ENCODE data around the gene DDX18. TPM values are rescaled to one million over a fixed set of nuclear protein-coding genes. Genes with fewer than 3 reads are reported as not detected.
"Not testable (repeated sequence)": the region's sequence is repeated elsewhere in the genome, so short reads cannot be mapped to it uniquely, and the experiment has no call there.

DDX18 gene
- total RNA-seq, 4 donors from 2014 or later, result 27.7 to 51.5 (median 39.2) TPM

DNA sequence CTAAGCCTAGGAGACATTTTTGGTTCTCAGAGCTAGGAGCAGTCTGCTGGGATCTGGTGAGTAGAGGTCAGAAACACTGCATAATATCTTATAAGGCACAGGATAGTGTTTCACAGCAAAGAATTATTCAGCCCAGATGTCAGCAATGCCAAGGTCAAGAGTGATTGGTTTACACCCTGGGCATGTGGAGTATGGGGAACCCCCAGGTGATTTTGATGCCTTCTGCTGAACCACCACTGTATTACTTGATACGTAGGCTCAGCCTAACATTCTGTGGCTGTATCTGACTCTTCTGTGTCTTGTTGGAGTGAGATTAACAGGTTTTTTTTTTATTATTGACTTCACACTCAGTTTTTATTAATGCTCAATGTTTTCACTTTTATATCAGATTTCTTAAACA, 6.0 kb downstream of the DDX18 start:
- DNase-seq, result no peak
- TF ChIP-seq CTCF (IDR thresholded peaks at IDR 0.05), result no peak
- no peak for TF ChIP-seq POLR2A (IDR thresholded peaks at IDR 0.05)
- no peaks in the 10 kb centered on the region for H3K9me3 ChIP-seq
- no peak overlapping the region for H3K27ac ChIP-seq
- peaks cover 5 to 17% (median 9%) of the 10 kb centered on the region in 3 donors for H3K4me1 ChIP-seq
- WGBS, 2 donors, result 65 to 72% methylated on average over 1 of the region's 1 CpG
- H3K4me3 ChIP-seq, result no peak overlapping the region
- H3K36me3 ChIP-seq, result peaks cover 5 to 88% (median 36%) of the 10 kb centered on the region in 3 donors
- intact Hi-C loops (cut with DNase I), result no loop called here
- no peaks in the 10 kb centered on the region for H3K27me3 ChIP-seq

GRCh38 chr2:117825437-117825836, 10.9 kb downstream of the DDX18 start:
- Histone ChIP-seq H3K4me1 (no peaks in the 10 kb centered on the region), H3K27me3 (no peaks in the 10 kb centered on the region), H3K36me3 (peaks cover 23 to 100% (median 38%) of the 10 kb centered on the region in 3 donors), H3K27ac (no peak overlapping the region), H3K4me3 (no peak overlapping the region), H3K9me3 (no peaks in the 10 kb centered on the region)
- intact Hi-C loops (cut with DNase I), result no loop called here
- WGBS, 2 donors, result 84 to 91% methylated on average over 8 of the region's 8 CpGs
- DNase-seq, result no peak
- TF ChIP-seq POLR2A (IDR thresholded peaks at IDR 0.05), result no peak
- no peak for TF ChIP-seq CTCF (IDR thresholded peaks at IDR 0.05)

- WGBS, 2 donors, result 97% methylated on average over 5 of the region's 5 CpGs
- intact Hi-C loops (cut with DNase I); H3K9me3 ChIP-seq; H3K27me3 ChIP-seq; DNase-seq; H3K4me1 ChIP-seq; H3K4me3 ChIP-seq; H3K27ac ChIP-seq: not testable (repeated sequence)
- peaks cover 18 to 100% (median 29%) of the 10 kb centered on the region in 3 donors for H3K36me3 ChIP-seq
Measured at GRCh38 chr2:117827464-117827863, 13.0 kb downstream of the DDX18 start.

- 68 to 74% methylated on average over 2 of the region's 2 CpGs for WGBS, 2 donors
- H3K27ac ChIP-seq, result no peak overlapping the region
- TF ChIP-seq POLR2A (IDR thresholded peaks at IDR 0.05) (no peak), CTCF (IDR thresholded peaks at IDR 0.05) (no peak)
- H3K27me3 ChIP-seq, result no peaks in the 10 kb centered on the region
- no peaks in the 10 kb centered on the region for H3K4me1 ChIP-seq
- peaks cover 27 to 100% (median 29%) of the 10 kb centered on the region in 3 donors for H3K36me3 ChIP-seq
- DNase-seq, result no peak
- H3K4me3 ChIP-seq, result no peak overlapping the region
- intact Hi-C loops (cut with DNase I), result no loop called here
- no peaks in the 10 kb centered on the region for H3K9me3 ChIP-seq
Measured at GRCh38 chr2:117828870-117829269, 14.4 kb downstream of the DDX18 start.

GRCh38 chr2:117832332-117832731, 17.8 kb downstream of the DDX18 start:
- intact Hi-C loops (cut with DNase I), result loop anchor here (10.0 kb wide), 1 partner anchor 172 kb away; no protein-coding TSS in a partner anchor
- no peak overlapping the region for H3K27ac ChIP-seq
- no peaks in the 10 kb centered on the region for H3K9me3 ChIP-seq
- WGBS, 2 donors, result 77 to 91% methylated on average over 1 of the region's 1 CpG
- no peak overlapping the region for H3K4me3 ChIP-seq
- H3K36me3 ChIP-seq, result peaks cover 5 to 70% (median 13%) of the 10 kb centered on the region in 3 donors
- H3K4me1 ChIP-seq, result peaks cover 8 to 17% (median 9%) of the 10 kb centered on the region in 3 donors
- DNase-seq, result no peak
- TF ChIP-seq POLR2A (IDR thresholded peaks at IDR 0.05), result no peak
- no peak for TF ChIP-seq CTCF (IDR thresholded peaks at IDR 0.05)
- no peaks in the 10 kb centered on the region for H3K27me3 ChIP-seq
